ENCODE data around the gene NOTCH2.

The NOTCH2 gene

DNA sequence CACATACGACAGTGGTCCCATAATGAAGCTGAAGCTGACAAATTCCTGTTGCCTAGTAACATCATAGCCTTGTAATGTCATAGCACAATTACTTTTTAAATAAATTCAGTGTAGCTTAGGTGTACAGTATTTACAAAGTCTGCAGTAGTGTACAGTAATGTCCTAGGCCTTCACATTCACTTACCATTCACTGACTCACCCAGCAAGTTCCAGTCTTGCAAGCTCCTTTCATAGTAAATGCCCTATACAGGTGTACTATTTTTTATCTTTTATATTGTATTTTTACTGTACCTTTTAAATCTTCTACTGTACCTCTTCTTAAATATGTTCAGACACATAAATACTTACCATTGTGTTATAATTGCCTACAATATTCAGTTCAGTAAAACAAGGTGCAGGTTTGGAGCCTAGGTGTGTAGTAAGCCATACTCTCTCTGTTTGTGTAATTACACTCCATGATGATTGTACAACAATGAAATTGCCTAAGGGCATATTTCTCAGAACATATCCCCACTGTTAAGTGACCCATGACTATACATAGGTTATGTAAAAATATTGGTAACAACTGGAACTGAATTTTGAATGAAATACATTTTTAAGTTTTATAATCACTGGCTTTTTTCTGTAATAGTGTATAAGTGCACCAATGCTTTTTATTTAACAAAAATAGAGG is 139.7 kb downstream of the NOTCH2 start:
- no peak overlapping the region for H3K4me3 ChIP-seq (ENCODE audit: low read depth, low read length)
- TF ChIP-seq, protein P1, sequence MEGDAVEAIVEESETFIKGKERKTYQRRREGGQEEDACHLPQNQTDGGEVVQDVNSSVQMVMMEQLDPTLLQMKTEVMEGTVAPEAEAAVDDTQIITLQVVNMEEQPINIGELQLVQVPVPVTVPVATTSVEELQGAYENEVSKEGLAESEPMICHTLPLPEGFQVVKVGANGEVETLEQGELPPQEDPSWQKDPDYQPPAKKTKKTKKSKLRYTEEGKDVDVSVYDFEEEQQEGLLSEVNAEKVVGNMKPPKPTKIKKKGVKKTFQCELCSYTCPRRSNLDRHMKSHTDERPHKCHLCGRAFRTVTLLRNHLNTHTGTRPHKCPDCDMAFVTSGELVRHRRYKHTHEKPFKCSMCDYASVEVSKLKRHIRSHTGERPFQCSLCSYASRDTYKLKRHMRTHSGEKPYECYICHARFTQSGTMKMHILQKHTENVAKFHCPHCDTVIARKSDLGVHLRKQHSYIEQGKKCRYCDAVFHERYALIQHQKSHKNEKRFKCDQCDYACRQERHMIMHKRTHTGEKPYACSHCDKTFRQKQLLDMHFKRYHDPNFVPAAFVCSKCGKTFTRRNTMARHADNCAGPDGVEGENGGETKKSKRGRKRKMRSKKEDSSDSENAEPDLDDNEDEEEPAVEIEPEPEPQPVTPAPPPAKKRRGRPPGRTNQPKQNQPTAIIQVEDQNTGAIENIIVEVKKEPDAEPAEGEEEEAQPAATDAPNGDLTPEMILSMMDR (IDR thresholded peaks at IDR 0.05; ENCODE audit: low read depth, low read length) = no peak

GRCh38 chr1:119926553-119926952 is 142.9 kb downstream of the NOTCH2 start:
- H3K4me3 ChIP-seq (ENCODE audit: low read depth, low read length) = no peak overlapping the region
- TF ChIP-seq, protein P1 (IDR thresholded peaks at IDR 0.05; ENCODE audit: low read depth, low read length) = no peak

GRCh38 chr1:119924948-119925898 is 144.2 kb downstream of the NOTCH2 start:
- H3K4me3 ChIP-seq (ENCODE audit: low read depth, low read length) = no peak overlapping the region
- TF ChIP-seq, protein P1 (IDR thresholded peaks at IDR 0.05; ENCODE audit: low read depth, low read length) = no peak

DNA sequence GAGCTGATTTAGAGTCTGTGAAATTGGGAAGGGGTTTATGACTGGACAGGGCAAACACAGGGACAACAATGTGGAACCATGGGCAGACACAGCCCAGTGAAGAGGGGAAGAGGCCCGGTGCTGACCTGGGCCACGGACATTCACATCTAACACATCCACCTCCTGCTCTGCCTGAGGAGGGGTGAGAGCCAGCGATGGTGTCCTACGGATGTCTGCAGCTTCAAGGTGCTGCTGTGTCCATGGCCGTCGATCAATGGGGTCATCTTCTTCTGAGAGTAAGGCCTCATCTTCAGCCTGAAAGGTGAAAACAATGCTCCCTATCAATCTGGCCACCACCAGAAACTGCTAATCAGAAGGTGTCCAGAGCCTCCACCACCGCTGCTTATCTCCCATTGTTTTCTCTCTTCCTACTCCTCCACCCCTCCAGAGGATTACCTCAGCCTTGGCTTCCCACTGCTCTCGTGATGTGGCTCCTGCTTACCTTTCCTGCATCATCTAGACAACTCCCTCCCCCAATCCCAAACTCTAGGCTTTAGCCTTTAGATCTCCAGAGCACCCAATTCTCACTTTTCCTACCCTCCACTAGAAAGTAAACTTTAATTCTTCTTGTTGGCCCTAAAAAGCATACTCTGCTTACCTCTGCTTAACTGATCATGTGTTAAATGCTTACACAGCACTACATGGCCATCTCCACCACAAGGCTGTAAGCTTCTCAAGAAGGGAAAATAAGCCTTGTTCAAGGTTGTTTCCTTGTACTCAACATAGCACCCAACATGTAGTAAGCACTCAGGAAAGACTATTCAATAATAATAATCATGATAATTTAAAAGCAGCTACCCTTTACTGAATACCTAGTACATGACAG is 149.1 kb downstream of the NOTCH2 start:
- H3K4me3 ChIP-seq (ENCODE audit: low read depth, low read length) = no peak overlapping the region
- TF ChIP-seq, protein P1 (IDR thresholded peaks at IDR 0.05; ENCODE audit: low read depth, low read length) = no peak

- no peak overlapping the region for H3K4me3 ChIP-seq (ENCODE audit: low read depth, low read length)
- TF ChIP-seq, protein P1 (IDR thresholded peaks at IDR 0.05; ENCODE audit: low read depth, low read length) = no peak
Observed at GRCh38 chr1:119919241-119919640, 150.2 kb downstream of the NOTCH2 start.

- H3K4me3 ChIP-seq (ENCODE audit: low read depth, low read length) = no peak overlapping the region
- TF ChIP-seq, protein P1 (IDR thresholded peaks at IDR 0.05; ENCODE audit: low read depth, low read length) = no peak
Observed at GRCh38 chr1:119918301-119918700, 151.2 kb downstream of the NOTCH2 start.

Data from WI38 (cell line).